CMK (cell line): Measurements from ENCODE around the gene SPACA7.

Experiments
- DNase-seq: peaks from one replicate; pipeline ENCODE4 v3.0.0-alpha.2; 2010; ENCODE audit warnings: low read depth

The SPACA7 gene

GRCh38 chr13:112376050-112376681 lies at the start of gene SPACA7:
SPACA7 (plus strand) TSS chr13:112376355; CDS start chr13:112376386, 31 bp downstream.
- DNase-seq, result no peak

- DNase-seq, result no peak
Observed at GRCh38 chr13:112326821-112327370, 49.3 kb upstream of the SPACA7 start.

- no peak for DNase-seq
Observed at GRCh38 chr13:112328936-112329335, 47.2 kb upstream of the SPACA7 start.

- DNase-seq, result no peak
Observed at GRCh38 chr13:112329376-112329775, 46.8 kb upstream of the SPACA7 start.

GRCh38 chr13:112330066-112330465 lies 46.1 kb upstream of the SPACA7 start:
- no peak for DNase-seq

DNA sequence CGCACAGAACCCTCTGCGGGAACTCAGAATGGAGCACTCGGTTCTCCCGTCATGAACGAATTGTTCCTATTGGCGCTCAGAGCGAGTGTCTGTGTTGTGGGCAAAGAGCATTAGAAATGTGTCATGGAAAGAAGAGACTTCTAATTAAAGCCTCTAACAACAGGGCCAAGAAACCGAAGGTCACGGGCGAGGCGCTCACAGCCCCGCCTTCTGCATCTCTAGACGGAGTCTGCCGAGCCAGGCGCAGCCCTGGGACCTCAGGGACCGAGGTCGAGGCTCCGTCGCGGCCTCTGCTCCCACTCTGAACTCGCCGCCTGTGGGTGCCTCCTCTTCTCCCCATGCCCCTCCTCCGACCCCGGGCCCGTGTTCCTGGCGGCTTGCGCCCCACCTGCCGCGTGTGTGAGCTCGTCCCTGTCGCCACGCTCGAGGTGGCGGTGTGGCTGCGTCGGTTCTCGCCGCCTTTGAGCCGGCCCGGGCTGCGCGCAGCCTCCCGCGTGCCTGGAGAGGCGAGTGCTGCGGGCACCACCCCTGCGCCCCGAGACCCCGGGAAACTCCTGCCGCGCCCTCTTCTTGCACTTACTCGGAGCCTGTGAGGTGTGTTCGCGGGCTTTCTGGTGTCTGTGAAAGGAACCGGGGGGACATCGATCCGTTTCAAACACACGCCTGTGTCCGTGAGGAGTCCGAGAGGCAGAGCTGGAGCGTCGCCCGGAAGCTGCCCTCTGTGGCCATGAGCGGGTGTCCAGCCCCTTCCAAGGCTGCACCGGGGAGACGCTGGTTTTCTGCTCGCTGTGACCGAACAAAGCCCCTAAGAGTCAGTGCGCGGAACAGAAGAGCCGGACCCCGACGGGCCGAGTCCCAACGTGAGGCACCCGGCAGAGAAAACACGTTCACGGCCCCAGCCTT lies 45.4 kb upstream of the SPACA7 start:
- DNase-seq, result no peak

DNA sequence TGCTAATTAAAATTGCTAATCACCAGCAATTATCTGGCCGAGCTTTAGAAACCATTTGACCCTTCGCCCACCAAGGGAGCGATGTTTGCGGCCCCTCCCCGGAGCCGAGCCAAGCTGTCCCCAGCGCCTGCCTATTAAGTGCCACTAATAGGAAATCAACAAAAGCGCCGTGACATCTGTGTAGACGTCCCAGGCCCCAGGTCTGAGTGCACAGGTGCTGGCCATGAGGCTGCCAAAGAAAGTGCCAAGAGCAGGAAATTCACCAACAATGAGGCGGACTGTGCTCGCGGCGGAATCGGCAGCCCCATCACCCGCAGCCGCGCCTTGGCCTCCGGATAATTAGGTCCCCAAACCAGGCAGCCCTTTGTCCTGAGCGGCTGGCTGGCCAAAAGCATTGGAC lies 44.5 kb upstream of the SPACA7 start:
- no peak for DNase-seq

DNA sequence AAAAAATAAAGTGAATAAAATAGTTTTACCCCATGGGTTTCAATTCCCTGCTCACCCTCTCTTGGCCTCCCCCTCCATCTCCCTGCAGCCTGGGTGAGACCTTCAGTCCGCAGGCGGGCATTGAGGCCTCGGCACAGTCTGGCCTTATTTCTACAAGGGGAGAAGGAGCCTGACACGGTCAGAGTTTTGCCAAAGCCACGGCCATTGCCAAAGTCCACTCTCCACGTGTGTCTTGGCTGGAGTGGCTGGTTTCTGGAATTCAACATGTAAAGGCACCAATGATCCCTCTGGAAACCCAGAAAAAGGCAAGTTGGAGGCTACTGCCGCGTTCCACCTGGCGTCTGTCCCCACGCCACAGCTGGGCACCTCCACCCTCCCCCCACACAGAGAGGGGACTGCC lies 43.4 kb upstream of the SPACA7 start:
- no peak for DNase-seq

DNA sequence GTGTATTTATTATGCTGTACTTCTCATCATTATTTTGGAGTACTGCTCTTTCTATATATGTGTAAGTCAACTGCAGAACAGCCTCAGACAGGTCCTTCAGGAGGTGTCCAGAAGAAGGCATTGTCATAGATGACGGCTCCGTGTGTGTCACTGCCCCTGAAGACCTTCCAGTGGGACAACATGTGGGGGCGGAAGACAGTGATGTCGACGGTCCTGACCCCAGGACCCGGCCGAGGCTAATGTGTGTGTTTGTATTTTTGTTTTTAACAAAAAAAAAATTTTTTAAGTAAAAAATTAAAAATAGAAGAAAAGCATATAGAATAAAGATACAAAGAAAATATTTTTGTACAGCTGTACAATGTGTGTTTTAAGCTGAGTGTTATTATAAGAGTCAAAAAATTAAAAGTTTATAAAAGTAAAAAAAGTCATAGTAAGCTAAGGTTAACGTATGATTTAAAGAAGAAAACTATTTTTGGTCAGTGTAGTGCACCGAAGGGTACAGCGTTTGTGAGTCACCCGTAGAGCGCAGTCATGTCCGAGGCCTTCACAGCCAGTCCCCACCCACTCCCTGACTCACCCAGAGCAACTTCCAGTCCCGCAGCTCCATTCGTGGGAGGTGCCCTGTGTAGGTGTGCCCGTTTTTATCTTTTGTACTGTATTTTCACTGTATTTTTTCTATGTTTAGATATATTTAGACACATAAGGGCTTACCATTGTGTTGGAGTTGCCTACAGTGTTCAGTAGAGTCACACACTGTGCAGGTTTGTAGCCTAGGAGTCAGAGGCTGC lies 42.2 kb upstream of the SPACA7 start:
- DNase-seq, result no peak

GRCh38 chr13:112335135-112335534 lies 41.0 kb upstream of the SPACA7 start:
- no peak for DNase-seq

DNA sequence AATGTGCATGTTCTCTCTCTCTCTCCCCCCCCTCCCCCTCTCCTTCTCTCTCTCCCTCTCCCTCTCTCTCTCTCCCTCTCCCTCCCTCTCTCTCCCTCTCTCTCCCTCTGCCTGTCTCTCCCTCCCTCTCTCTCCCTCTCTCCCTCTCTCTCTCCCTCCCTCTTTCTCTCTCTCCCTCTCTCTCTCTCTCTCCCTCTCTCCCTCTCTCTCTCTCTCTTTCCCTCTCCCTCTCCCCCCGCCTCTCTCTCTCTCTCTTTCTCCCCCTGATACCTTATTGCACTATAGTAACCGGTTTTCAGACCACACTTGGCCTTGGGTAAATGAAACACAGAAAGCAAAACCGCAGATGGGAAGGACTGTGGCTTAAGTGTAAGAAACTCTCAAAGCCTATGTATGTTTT lies 34.7 kb upstream of the SPACA7 start:
- DNase-seq, result no peak

DNA sequence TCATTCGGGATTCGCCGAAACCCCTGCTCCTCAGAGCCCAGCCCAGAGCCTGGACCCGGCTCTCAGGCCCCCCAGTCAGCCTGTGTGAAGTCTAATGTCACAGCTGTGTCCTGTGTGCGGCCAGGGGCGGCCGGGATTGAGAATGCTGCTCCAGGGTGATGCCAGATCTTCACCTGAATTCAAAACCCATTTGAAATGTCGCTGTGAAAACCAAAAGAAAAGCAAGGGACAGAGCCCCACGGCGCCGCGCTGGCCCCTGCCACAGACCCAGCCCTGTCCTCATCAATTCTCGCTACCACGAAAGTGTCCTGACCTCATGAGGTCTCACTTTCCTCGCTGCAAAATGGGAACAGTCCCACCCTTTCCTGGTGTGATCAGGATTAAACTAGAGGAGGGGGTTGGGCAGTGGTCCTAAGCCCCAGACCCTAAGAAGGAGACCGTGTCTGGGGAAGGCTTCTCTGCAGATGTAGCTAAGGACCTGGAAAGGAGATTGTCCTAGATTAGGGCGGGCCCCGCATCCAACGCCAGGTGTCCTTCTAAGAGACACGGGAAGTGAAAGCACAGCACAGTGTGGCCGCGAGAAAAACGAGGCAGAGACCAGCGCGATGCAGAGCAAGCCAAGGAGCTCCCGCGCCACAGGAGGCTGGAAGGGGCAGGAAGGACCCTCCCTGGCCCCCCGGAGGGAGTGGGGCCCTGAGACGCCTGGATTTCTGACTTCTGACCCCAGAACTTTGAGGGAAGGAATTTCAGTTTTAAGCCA lies 34.0 kb upstream of the SPACA7 start:
- no peak for DNase-seq

- no peak for DNase-seq
Observed at GRCh38 chr13:112342841-112343361, 33.3 kb upstream of the SPACA7 start.

DNA sequence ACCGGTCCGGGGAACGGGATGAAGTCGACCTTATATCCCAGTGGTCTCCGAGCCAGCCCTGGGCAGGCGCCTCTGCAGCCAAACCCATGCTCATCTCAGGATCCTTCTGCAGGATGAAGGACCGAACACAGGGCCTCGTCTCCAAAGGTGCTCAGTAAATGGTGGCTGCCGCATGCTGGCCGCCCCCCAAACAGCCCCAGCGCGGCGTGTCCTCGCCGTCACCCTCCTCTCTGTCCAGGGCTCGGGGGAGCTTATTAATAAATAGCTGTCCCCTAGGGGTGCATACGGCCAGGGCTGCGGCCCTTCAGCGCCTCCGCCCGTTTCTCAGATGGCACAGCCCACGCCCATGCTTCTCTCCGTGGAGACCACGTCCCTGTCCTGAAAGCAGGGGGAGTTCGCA lies 32.6 kb upstream of the SPACA7 start:
- DNase-seq, result no peak

- no peak for DNase-seq
Observed at GRCh38 chr13:112345826-112346172, 30.4 kb upstream of the SPACA7 start.

DNA sequence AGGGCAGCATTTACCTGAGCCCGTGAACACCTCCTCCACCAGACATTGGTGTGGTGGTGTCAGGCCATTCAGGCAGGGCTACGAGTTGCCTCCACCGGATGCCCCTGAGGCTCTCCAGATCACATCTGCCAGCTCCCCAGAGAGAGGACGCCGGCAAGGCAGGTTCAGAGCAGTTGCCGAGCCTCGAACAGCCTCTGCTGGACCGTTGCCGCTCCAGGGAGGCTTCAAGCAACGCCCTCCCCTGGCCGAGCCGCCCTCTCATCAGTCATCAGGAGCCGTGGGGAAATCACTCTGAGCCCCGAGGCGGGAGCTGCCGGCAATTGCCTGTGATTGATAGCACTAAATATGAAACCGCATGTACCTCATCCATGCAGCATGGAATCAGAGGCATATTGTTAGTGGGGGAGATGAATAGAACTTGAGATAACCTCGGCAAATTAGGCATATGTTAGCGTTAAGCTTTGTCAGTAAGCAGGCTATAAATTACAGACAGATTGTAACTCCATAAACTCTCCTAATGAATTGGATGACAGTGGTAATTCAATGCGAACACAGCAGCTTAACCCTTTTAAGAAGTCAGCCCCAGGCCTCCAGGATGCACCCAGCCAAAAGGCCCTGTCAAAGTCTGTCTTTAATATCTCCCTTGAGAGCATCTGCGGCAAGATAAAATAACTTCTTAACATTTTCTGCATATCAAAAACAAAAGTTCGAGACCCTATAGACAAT lies 29.8 kb upstream of the SPACA7 start:
- DNase-seq, result no peak

DNA sequence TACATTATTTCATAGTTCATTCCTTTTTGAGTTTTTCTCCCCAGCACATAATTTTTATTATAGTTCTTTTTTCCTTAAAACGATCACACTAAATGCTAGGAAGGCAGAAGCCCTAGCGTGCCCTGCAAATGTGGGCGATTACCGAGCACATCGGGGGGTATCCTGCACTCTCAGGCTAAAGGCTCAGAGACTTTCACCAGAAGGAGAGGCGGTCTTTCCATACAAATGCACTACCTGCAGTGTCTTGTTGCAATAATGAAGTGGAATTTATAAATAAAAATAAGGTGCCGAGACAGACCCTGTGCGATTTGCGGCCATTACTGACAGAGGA lies 29.3 kb upstream of the SPACA7 start:
- DNase-seq, result no peak

- DNase-seq, result no peak
Observed at GRCh38 chr13:112347986-112348385, 28.2 kb upstream of the SPACA7 start.

GRCh38 chr13:112348642-112349345 lies 27.4 kb upstream of the SPACA7 start:
- DNase-seq, result no peak

- no peak for DNase-seq
Observed at GRCh38 chr13:112349681-112350080, 26.5 kb upstream of the SPACA7 start.
